Hepatocyte (in vitro differentiated cells): Measurements from ENCODE around the gene LIMS1. TPM values are rescaled to one million over a fixed set of nuclear protein-coding genes. Genes with fewer than 3 reads are reported as not detected.
A peak's percentile ranks its signal among the peaks of the same experiment; 100 is the strongest.
"Not testable (repeated sequence)": the region's sequence is repeated elsewhere in the genome, so short reads cannot be mapped to it uniquely, and the experiment has no call there.

Experiments
- DNase-seq: peaks from one replicate; pipeline ENCODE4 v3.0.0-alpha.2; 2016; ENCODE audit warnings: low spot score
- H2AFZ ChIP-seq: fragments of 200-600 bp; sonication (generic); 2 replicates; pipeline ENCODE4 v1.6.0; 2016; ENCODE audit warnings: antibody characterized with exemption, mild to moderate bottlenecking
- H3K27ac ChIP-seq: fragments of 200-600 bp; sonication (generic); 2 replicates; pipeline ENCODE4 v1.5.1; 2016; ENCODE audit warnings: mild to moderate bottlenecking
- H3K27me3 ChIP-seq: fragments of 200-600 bp; sonication (generic); 2 replicates; pipeline ENCODE4 v1.6.1; 2016
- H3K36me3 ChIP-seq: fragments of 200-600 bp; sonication (generic); replicated peaks from 2 replicates; pipeline ENCODE4 v1.5.1; 2016; ENCODE audit warnings: low read depth; ENCODE audit not compliant: insufficient read depth
- H3K4me1 ChIP-seq: fragments of 200-600 bp; sonication (generic); 2 replicates; pipeline ENCODE4 v1.5.1; 2016; ENCODE audit warnings: mild to moderate bottlenecking, moderate library complexity; ENCODE audit not compliant: insufficient read depth
- H3K4me2 ChIP-seq: fragments of 200-600 bp; sonication (generic); 2 replicates; pipeline ENCODE4 v1.6.0; 2016
- H3K4me3 ChIP-seq: fragments of 200-600 bp; sonication (generic); 2 replicates; pipeline ENCODE4 v1.5.1; 2016; ENCODE audit warnings: mild to moderate bottlenecking
- H3K79me2 ChIP-seq: fragments of 200-600 bp; sonication (generic); 2 replicates; pipeline ENCODE4 v1.6.0; 2017; ENCODE audit warnings: mild to moderate bottlenecking
- H3K9me2 ChIP-seq: fragments of 200-600 bp; sonication (generic); replicated peaks from 2 replicates; pipeline ENCODE4 v1.6.0; 2017; ENCODE audit warnings: mild to moderate bottlenecking; ENCODE audit not compliant: insufficient read depth
- H3K9me3 ChIP-seq: fragments of 200-600 bp; sonication (generic); 2 replicates; pipeline ENCODE4 v1.5.1; 2016; ENCODE audit warnings: low read depth, mild to moderate bottlenecking
- H4K20me1 ChIP-seq: fragments of 200-600 bp; sonication (generic); 2 replicates; pipeline ENCODE4 v1.6.0; 2016; ENCODE audit warnings: mild to moderate bottlenecking; ENCODE audit not compliant: insufficient read depth, poor library complexity, severe bottlenecking
- EZH2 ChIP-seq: fragments of 200-600 bp; sonication (generic); IDR thresholded peaks from 2 replicates; pipeline ENCODE4 v1.6.1; 2016; ENCODE audit warnings: antibody characterized with exemption, mild to moderate bottlenecking, borderline replicate concordance
- EZH2phosphoT487 ChIP-seq: fragments of 200-600 bp; sonication (generic); IDR thresholded peaks from one replicate; pipeline ENCODE4 v1.6.1; 2018; ENCODE audit warnings: antibody characterized with exemption, mild to moderate bottlenecking, low read depth, moderate library complexity; ENCODE audit not compliant: unreplicated experiment, severe bottlenecking
- WGBS: methylation state at CpG from one replicate; pipeline ENCODE4 v1.1.6; 2016; ENCODE audit warnings: low lambda C conversion rate; ENCODE audit errors: missing lambda C conversion rate; 5-methylcytosine and 5-hydroxymethylcytosine counted together
- polyA plus RNA-seq: library from polyadenylated mRNA; unstranded; fragments of >200 nt; fragmentation: Nextera tagmentation; extraction: Ambion mirVana; gene quantifications from 2 replicates; pipeline ENCODE4 v1.2.1, GENCODE V29; 2016
- total RNA-seq: library from RNA; depleted of rRNA; stranded (reverse); fragments of >200 nt; gene quantifications from 2 replicates; pipeline ENCODE4 v1.2.3, GENCODE V29; 2014
- TF ChIP-seq, protein P1 (sequence below): fragments of 200-600 bp; sonication (generic); IDR thresholded peaks from 2 replicates; pipeline ENCODE4 v1.5.1; 2016; ENCODE audit warnings: antibody characterized with exemption, mild to moderate bottlenecking; ENCODE audit not compliant: poor library complexity

LIMS1 gene
- total and polyA plus RNA-seq, 2 experiments from 2014 or later: 40.0 to 102 TPM

DNA sequence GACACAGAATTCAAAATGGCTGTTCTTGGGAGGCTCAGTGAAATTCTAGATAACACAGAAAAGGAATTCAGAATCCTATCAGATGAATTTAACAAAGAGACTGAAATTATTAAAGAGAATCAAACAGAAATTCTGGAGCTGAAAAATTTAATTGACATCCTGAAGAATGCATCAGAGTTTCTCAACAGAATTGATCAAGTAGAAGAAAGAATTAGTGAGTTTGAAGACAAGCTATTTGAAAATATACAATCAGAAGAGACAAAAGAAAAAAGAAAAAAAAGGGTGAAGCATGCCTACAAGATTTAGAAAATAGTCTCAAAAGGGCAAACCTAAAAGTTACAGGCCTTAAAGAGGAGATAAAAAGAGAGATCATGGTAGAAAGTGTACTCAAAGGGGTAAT lies 173.0 kb downstream of the LIMS1 start:
- no peaks in the 10 kb centered on the region for H3K36me3 ChIP-seq
- H3K4me1 ChIP-seq: no peaks in the 10 kb centered on the region
- no peaks in the 10 kb centered on the region for H3K9me3 ChIP-seq
- no peaks in the 10 kb centered on the region for H3K27me3 ChIP-seq
- H4K20me1 ChIP-seq: no peaks in the 10 kb centered on the region
- H2AFZ ChIP-seq: no peak overlapping the region
- no peaks in the 10 kb centered on the region for H3K79me2 ChIP-seq
- TF ChIP-seq EZH2 (no peak), EZH2phosphoT487 (no peak)
- TF ChIP-seq, protein P1, sequence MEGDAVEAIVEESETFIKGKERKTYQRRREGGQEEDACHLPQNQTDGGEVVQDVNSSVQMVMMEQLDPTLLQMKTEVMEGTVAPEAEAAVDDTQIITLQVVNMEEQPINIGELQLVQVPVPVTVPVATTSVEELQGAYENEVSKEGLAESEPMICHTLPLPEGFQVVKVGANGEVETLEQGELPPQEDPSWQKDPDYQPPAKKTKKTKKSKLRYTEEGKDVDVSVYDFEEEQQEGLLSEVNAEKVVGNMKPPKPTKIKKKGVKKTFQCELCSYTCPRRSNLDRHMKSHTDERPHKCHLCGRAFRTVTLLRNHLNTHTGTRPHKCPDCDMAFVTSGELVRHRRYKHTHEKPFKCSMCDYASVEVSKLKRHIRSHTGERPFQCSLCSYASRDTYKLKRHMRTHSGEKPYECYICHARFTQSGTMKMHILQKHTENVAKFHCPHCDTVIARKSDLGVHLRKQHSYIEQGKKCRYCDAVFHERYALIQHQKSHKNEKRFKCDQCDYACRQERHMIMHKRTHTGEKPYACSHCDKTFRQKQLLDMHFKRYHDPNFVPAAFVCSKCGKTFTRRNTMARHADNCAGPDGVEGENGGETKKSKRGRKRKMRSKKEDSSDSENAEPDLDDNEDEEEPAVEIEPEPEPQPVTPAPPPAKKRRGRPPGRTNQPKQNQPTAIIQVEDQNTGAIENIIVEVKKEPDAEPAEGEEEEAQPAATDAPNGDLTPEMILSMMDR: no peak
- no peaks in the 10 kb centered on the region for H3K9me2 ChIP-seq
- H3K4me3 ChIP-seq: no peak overlapping the region
- DNase-seq: no peak
- no peak overlapping the region for H3K27ac ChIP-seq
- no peak overlapping the region for H3K4me2 ChIP-seq

DNA sequence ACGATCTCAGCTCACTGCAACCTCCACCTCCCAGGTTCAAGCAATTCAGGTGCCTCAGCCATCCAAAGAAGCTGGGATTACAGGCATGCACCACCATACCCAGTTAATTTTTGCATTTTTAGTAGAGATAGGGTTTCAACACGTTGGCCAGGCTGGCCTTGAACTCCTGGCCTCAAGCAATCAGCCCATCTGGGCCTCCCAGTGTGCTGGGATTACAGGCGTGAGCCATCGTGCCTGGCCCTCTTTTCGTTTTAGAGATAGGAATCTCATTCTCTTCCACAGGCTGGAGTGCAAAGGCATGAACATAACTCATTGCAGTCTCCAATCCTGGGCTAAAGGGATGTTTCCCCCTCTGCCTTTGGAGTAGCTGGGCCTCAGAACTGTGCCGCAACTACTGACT lies 182.7 kb downstream of the LIMS1 start:
- H3K4me1 ChIP-seq, H3K4me3 ChIP-seq, H3K9me2 ChIP-seq, H3K27ac ChIP-seq, H2AFZ ChIP-seq, H4K20me1 ChIP-seq, H3K27me3 ChIP-seq, H3K4me2 ChIP-seq, H3K36me3 ChIP-seq, DNase-seq, H3K9me3 ChIP-seq: not testable (repeated sequence)
- H3K79me2 ChIP-seq: peaks cover 20% of the 10 kb centered on the region
- 63% methylated on average over 6 of the region's 6 CpGs for WGBS

DNA sequence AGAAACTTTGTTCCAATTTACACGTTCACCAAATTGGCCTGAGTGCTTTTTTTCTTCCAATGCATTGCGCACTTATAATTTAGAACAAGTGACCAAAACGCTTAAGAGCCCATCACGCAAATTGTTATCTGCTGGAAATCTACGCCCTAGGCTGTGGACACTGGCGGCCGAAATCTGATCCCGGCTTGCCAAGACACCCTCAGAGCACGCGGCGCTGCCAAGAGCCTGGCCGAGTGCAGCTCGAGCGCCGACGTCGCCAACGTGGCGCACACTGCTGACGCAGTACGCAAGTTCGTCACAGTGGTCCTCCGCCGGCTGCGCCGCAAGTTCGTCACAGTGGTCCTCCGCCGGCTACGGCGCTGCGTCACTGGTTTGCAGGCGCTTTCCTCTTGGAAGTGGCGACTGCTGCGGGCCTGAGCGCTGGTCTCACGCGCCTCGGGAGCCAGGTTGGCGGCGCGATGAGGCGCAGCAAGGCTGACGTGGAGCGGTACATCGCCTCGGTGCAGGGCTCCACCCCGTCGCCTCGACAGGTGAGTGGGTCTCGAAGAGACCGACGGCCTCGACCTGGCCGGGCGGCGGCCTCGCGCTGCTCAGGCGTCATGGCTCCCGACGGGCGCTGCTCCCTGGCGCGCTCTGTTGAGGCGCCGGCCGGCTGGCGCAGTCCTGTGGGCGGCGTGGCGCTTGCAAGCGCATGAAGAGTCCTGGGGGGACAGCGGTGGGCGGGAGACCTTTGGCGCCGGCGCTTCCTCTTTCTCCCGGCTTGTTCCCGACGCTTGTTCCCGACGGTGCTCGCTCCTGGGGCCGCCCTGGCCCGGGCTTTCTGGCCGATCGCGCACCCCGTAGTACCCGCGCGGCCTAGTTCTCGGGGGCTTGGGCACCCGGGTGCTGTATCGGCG lies 185.1 kb downstream of the LIMS1 start, which contains the start of gene RANBP2:
Gene RANBP2, plus strand, starts transcription at position 334 of the 896 bp plus-strand sequence. Its CDS starts 125 bp downstream, at position 459.
- H3K9me2 ChIP-seq: no peaks in the 10 kb centered on the region
- no peaks in the 10 kb centered on the region for H3K9me3 ChIP-seq
- peak within 1 kb of the TSS; percentile 80 for H3K4me2 ChIP-seq
- H3K4me1 ChIP-seq: peaks cover 3% of the 10 kb centered on the region
- DNase-seq: peak; percentile 96
- peaks cover 21% of the 10 kb centered on the region for H4K20me1 ChIP-seq
- peaks cover 39% of the 10 kb centered on the region for H3K79me2 ChIP-seq
- H3K27me3 ChIP-seq: no peaks in the 10 kb centered on the region
- H2AFZ ChIP-seq: peak within 1 kb of the TSS; percentile 97
- no peaks in the 10 kb centered on the region for H3K36me3 ChIP-seq
- no peak for TF ChIP-seq EZH2
- TF ChIP-seq EZH2phosphoT487: no peak
- TF ChIP-seq, protein P1: no peak
- H3K27ac ChIP-seq: peak within 1 kb of the TSS; percentile 94
- peak within 1 kb of the TSS; percentile 66 for H3K4me3 ChIP-seq
- WGBS: 1% methylated on average over 96 of the region's 97 CpGs

DNA sequence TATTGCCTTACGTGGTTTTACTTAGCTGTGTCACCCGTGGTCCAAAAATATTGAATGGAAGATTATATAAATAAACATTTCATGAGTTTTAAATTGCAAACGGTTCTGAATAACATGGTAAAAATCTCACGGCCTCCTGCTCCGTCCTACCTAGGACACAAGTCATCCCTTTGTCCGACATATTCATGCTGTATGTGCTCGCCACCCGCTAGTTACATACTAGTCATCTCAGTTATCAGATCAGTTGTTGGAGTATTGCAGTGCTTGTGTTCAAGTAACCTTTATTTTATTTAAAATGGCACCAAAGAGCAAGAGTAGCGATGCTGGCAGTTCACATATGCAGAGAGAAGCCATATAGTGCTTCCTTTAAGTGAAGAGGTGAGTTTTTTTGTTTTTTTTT lies 191.8 kb downstream of the LIMS1 start:
- H3K9me3 ChIP-seq: not testable (repeated sequence)
- peaks cover 47% of the 10 kb centered on the region for H4K20me1 ChIP-seq
- peak overlapping the region; percentile 20 for H3K27ac ChIP-seq

DNA sequence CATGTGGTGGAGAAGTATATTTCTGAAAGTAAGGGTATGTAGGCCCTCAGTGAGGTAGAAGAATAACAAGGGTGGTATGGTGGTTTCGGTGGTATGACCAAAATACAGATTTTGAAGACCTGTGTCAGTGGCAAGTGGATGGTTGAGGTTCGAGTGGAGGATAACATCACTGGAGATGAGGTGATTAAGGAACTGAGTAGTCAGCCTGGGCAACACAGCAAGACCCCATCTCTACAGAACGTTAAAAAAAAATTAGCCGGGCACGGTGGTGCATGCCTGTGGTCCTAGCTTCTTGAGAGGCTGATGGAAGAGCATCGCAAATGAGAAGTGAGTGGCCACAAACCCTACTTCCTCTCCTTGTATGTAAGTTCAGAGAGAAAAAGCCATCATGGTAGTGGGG lies 200.4 kb downstream of the LIMS1 start:
- 94% methylated on average over 6 of the region's 6 CpGs for WGBS
- H3K9me3 ChIP-seq, H4K20me1 ChIP-seq, H3K4me1 ChIP-seq, H3K36me3 ChIP-seq, H3K4me2 ChIP-seq, H3K27ac ChIP-seq, DNase-seq, H3K4me3 ChIP-seq, H2AFZ ChIP-seq, H3K9me2 ChIP-seq, H3K27me3 ChIP-seq: not testable (repeated sequence)
- peaks cover 22% of the 10 kb centered on the region for H3K79me2 ChIP-seq

More for the DNA sequence above, 191.8 kb downstream of the LIMS1 start:
- H3K27me3 ChIP-seq, H3K4me3 ChIP-seq, H3K36me3 ChIP-seq, DNase-seq, H2AFZ ChIP-seq, H3K4me2 ChIP-seq, H3K4me1 ChIP-seq, H3K9me2 ChIP-seq: not testable (repeated sequence)
- H3K79me2 ChIP-seq: peaks cover 76% of the 10 kb centered on the region
- WGBS: 78% methylated on average over 9 of the region's 9 CpGs
